Stimulated activated CD8-positive, alpha-beta memory T cell treated with anti-CD3 and anti-CD28 coated beads, Interleukin-12 subunit alpha, Interleukin-12 subunit beta, amount 100 ng/mL, for 1 hour (primary cell): ENCODE measurements around the gene DQX1.

Experiments
- DNase-seq: peaks from one replicate; pipeline ENCODE4 v3.0.0-alpha.2; 2020; ENCODE audit warnings: low read depth

DQX1 gene

GRCh38 chr2:74532222-74532621 is 6.2 kb upstream of the DQX1 start:
- DNase-seq, result no peak

- DNase-seq, result no peak
Measured at GRCh38 chr2:74531666-74532065, 5.6 kb upstream of the DQX1 start.

GRCh38 chr2:74530239-74531187 is 4.5 kb upstream of the DQX1 start:
- DNase-seq, result no peak

- peak; percentile 70 for DNase-seq
Measured at GRCh38 chr2:74529357-74530238, 3.6 kb upstream of the DQX1 start, which contains the start of the genes AUP1 and HTRA2. AUP1 (minus strand) TSS chr2:74529706; CDS start chr2:74529629, 77 bp downstream. HTRA2 (plus strand) TSS chr2:74529933; CDS start chr2:74530007, 74 bp downstream.

GRCh38 chr2:74528600-74529356 is 2.7 kb upstream of the DQX1 start:
- no peak for DNase-seq

GRCh38 chr2:74527741-74528140 is 1.7 kb upstream of the DQX1 start:
- no peak for DNase-seq

GRCh38 chr2:74526649-74527230 is 709 bp upstream of the DQX1 start:
- no peak for DNase-seq

- DNase-seq, result no peak
Measured at GRCh38 chr2:74524955-74525716, 895 bp downstream of the DQX1 start.

GRCh38 chr2:74524005-74524404 is 2.0 kb downstream of the DQX1 start:
- no peak for DNase-seq

- DNase-seq, result no peak
Measured at GRCh38 chr2:74522516-74522915, 3.5 kb downstream of the DQX1 start.

GRCh38 chr2:74516650-74517049 is 9.4 kb downstream of the DQX1 start:
- no peak for DNase-seq

GRCh38 chr2:74515981-74516633 is 9.9 kb downstream of the DQX1 start:
- DNase-seq, result peak; percentile 50

GRCh38 chr2:74515271-74515980 is 10.6 kb downstream of the DQX1 start:
- no peak for DNase-seq

GRCh38 chr2:74514368-74515270 is 11.4 kb downstream of the DQX1 start, which contains the start of gene TLX2:
TLX2 (plus strand) TSS chr2:74514450; CDS start chr2:74514807, 357 bp downstream.
- no peak for DNase-seq

- DNase-seq, result no peak
Measured at GRCh38 chr2:74513605-74514367, 12.2 kb downstream of the DQX1 start.

- DNase-seq, result no peak
Measured at GRCh38 chr2:74512744-74513604, 13.1 kb downstream of the DQX1 start.
